Sciatic nerve (tissue), 2 donors: Measurements from ENCODE around the gene CRB2. TPM values are rescaled to one million over a fixed set of nuclear protein-coding genes. Genes with fewer than 3 reads are reported as not detected.
"Not testable (repeated sequence)": the region's sequence is repeated elsewhere in the genome, so short reads cannot be mapped to it uniquely, and the experiment has no call there.

Source experiments
- ATAC-seq: fragments of 200-7000 bp; cut with Tn5 transposase; one replicate; pipeline ENCODE4 v1.9.1; 2020; ENCODE audit warnings: mild to moderate bottlenecking, moderate library complexity
- DNase-seq: peaks from one replicate; pipeline ENCODE4 v3.0.0-alpha.2; 2020; ENCODE audit warnings: low spot score
- intact Hi-C: fragments of 100-400 bp; cut with DNase I; formaldehyde crosslinking; loops from one replicate; pipeline ENCODE4 v1.14.2; 2022
- total RNA-seq: library from RNA; stranded (reverse); fragmentation: NEBNext Ultra II Directional; extraction: Animal tissue kit (Norgen Biotek cat#: 25700); gene quantifications from one replicate; pipeline ENCODE4 v1.2.1, GENCODE V29; 2021
- donor health status: DM: no; HTN: no; CAD: no.
- donor health status: DM: no; HTN: no; CAD: no.

Gene CRB2
- total RNA-seq, 1 donor from 2014 or later, result 0.58 TPM

GRCh38 chr9:123394291-123395235 lies 38.6 kb downstream of the CRB2 start:
- intact Hi-C loops, result no loop called here
- DNase-seq (no peak), ATAC-seq (no peak)

GRCh38 chr9:123395276-123395688 lies 39.3 kb downstream of the CRB2 start:
- intact Hi-C loops, result no loop called here
- DNase-seq (no peak), ATAC-seq (no peak)

GRCh38 chr9:123395689-123396511 lies 39.9 kb downstream of the CRB2 start:
- peak; percentile 18 for ATAC-seq
- DNase-seq, result no peak
- intact Hi-C loops, result no loop called here

DNA sequence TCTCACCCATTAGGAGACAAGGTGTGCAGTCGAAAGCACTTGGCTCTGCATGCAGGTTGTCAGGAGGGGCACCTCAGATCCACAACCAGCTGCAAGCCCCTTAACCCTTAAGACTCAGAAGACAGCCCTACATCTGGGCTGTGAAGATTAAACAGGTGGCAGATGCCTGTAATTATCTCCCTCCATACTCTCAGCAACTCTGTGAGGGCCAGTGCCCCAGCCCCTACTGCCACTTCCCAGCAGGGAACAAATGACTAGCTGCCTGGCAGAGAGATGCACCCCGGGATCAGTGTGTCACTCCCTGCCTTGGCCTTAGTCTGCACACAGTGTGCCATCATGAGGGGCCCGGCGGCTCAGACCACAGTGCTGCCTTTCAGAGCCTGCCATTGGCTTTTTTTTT lies 42.0 kb downstream of the CRB2 start:
- intact Hi-C loops, result no loop called here
- ATAC-seq (no peak), DNase-seq (no peak)

- DNase-seq, intact Hi-C loops, ATAC-seq: not testable (repeated sequence)
These were observed 42.9 kb downstream of the CRB2 start for GRCh38 chr9:123398938-123399337.

DNA sequence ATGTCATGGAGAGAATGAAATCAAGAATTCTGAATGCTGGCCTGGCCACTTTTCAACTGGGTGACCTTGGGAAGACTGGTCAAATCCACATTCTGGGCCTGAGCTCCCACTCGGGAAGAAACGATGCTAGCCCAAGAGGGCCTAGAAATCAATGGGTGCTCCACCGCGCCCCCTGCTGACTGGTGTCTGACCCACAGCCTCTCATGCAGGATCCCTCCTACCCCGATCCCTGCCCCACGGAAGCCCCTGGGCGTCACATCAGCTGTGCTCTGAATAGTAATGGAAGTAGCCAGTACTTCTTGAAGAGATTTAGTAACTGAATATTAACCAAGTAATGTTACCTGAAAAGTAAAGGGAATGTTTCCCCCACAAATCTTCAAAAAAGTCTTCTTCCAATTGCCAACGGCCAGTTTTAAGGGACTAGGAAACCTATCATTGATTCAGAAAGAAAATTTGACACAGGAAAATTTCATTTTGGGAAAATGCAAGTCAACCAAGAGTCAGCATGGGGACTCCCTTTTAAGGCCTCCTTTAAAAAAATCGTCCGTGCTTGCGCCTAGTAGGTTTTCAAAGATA lies 43.9 kb downstream of the CRB2 start:
- DNase-seq (no peak), ATAC-seq (no peak)
- intact Hi-C loops, result loop anchor here (10.0 kb wide), 1 partner anchor 125 kb away; no protein-coding TSS in a partner anchor

DNA sequence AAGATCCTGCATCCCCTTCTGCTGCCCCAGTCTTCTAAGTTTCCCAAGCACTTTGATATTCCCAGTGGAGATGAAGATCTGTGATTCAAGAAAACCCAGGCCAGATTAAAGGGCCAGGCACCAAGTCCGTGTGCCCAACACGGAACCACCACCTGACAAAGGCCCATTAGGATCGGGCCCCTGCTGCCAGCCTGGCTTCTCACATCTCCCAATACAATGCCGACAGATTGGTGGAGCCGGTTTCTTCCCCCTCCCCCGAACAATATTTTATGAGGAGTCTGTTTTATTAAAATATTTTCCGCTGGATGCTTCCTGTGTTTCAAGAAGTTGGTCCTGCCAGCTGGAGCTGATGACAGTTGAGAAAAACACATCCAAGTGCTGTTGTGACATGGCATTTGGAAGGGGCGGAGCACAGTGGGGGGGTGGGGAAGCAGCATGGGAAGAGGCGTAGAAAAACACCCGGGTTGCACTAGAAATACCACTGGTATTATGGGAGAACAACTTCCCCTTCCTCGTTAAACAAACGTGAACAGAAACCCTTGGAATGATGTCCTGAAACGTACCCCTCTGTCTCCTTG lies 45.0 kb downstream of the CRB2 start:
- intact Hi-C loops, result loop anchor here (10.0 kb wide), 1 partner anchor 124 kb away; no protein-coding TSS in a partner anchor
- ATAC-seq (peak; percentile 54), DNase-seq (no peak)

DNA sequence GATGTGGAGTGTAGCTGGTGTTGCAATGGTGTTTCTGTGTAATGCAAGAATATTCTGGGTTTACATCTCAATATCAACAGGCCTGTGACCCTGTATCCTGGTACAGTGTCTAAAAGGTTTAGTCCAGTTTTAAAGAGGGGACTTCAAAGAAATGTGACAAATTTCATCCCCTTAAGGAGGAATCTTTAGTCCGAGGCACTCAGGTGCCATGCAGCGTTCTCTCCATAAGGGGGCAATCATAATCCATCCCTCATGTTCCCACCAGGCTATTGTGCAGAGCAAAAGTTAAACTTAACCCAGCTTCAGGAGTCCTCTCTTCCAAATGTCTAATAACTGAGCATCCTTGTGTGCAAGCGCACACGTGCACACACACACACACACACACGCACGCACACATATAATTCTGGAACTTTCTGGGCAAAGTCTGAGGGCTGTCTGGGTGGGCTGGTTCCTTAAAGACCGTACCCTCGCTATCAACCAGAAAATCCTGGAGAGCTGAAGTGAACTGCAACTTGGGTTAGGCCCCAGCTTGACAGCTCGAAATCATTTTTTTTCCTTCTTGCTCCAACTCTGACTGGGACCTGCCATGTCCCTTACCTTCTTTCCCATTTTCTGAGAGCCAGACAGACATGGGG lies 46.0 kb downstream of the CRB2 start:
- ATAC-seq (peak; percentile 75), DNase-seq (no peak)
- intact Hi-C loops, result loop anchor here (1.0 to 10.0 kb wide), 2 partner anchors 36 to 123 kb away; no protein-coding TSS in a partner anchor

DNA sequence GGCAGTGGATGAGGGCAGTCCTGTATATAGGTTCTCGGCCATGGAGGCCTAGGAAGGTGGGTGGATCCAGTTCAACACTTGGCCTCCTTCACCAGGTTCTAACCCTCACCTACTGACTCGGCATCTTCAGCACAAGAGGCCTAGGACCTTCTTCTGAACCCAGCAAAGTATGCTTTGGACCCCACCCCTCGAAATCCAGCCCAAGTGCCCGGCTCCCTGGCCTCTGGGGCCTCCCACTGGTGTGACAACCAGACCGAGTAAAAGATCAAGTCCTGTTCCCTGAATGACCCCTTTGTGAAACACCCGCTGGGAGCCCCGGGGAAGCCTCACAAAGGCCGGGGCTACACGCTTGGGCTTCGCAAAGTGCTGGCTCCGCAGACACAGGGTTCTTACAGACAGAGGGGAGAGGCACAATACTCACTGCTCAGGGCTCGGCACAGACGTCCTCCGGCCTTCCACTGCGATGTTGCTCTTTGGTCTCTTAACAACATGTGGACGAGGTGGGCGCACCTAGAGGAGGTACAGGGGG lies 47.0 kb downstream of the CRB2 start:
- ATAC-seq, result no peak
- intact Hi-C loops, result loop anchor here (1.0 to 10.0 kb wide), 2 partner anchors 37 to 122 kb away; no protein-coding TSS in a partner anchor

DNA sequence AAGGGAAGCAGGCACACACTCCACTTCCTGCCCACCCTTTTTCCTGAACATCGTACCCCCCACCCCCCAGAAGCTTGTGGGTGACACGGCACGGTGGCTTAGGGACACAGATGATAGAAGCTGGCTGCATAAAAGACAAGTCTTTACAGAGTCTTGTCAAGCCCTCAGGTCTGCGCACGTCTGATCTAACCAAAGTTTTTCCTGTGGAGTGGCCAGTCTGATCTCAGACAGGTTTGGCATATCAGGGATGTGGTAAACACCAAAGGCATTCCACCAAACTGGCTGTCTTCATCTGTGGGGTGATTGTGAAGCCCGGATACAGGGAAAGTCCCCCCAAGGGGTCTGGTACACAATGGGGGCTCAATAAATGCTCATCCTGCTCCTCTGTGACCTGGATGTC lies 50.0 kb downstream of the CRB2 start:
- intact Hi-C loops, result loop anchor here (10.0 kb wide), 1 partner anchor 119 kb away; no protein-coding TSS in a partner anchor
- ATAC-seq (no peak), DNase-seq (no peak)

More for the DNA sequence above, 47.0 kb downstream of the CRB2 start:
- DNase-seq, result no peak

DNA sequence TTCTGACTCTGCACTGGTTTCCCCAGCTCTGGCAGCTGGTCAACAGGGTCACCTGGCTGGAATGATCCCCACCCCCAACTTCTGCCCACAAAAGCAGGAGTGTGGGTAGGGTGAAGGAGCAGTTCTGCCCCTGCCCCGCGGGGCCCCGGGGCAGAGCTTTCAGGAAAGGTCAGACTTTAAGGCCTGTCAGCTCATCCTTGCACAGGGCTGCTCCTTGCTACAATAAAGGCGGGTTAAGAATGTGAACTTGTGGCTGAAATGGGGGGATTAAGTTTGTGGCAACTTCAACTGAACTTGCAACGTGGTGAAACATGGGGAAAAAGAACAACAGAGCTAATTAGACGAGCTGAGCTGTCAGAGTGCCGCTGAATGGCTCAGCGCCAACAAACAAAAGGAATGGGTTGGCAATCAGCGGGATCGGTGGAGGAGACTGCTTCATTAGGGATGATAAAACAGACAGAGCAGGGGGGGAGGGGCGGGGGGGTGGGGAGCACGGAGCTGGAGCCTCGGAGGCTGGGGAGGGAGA lies 50.8 kb downstream of the CRB2 start:
- DNase-seq, result no peak
- no peak for ATAC-seq
- intact Hi-C loops, result loop anchor here (10.0 kb wide), 1 partner anchor 118 kb away; no protein-coding TSS in a partner anchor

- intact Hi-C loops, result loop anchor here (10.0 kb wide), 1 partner anchor 117 kb away; no protein-coding TSS in a partner anchor
- DNase-seq (no peak), ATAC-seq (no peak)
These were observed 51.3 kb downstream of the CRB2 start for GRCh38 chr9:123407217-123407851.

DNA sequence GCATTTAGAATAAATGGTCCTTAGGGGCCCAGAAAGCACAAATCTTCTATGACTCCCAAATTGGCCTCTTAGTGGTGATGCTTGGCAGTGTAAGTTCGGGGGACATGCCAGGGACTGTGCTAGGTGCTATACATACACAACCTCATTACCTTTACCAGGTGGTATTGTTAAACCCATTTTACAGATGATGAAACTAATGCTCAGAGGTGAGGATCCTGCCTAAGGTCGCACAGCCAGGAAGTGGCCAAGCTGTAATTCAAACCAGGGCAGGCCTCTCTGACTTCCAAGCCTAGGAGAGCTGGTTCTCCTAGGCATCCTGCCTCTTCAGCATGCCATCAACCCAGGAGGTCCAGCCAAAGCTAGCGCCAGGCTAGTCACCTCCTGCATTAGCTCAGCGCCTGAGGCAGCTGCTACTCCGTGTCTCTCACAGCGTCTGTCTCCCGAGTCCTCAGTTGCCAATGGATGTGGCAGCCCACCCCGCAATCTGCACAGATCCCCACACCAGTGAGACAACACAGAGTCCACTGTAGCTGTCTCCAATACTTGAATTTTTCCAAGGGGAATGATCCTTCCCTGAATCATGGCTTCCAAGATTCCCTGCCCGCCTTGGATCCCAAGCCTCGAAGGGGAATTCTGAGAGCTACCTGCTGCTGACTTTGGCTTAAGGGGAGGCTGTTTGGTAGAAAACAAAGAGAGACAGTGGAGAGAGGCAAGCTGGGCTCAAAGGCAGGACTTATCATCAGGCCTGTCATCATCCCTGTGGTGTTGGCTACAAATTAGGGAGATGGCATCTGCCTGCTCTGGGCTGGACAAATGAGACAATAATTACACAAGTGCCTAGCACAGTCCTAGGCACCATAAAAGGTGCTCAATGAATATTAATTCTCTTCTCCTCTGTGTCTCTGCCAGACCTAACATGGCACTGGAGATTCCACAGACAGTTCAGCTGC lies 52.6 kb downstream of the CRB2 start:
- DNase-seq (no peak), ATAC-seq (no peak)
- intact Hi-C loops, result loop anchor here (10.0 kb wide), 1 partner anchor 116 kb away; no protein-coding TSS in a partner anchor

DNA sequence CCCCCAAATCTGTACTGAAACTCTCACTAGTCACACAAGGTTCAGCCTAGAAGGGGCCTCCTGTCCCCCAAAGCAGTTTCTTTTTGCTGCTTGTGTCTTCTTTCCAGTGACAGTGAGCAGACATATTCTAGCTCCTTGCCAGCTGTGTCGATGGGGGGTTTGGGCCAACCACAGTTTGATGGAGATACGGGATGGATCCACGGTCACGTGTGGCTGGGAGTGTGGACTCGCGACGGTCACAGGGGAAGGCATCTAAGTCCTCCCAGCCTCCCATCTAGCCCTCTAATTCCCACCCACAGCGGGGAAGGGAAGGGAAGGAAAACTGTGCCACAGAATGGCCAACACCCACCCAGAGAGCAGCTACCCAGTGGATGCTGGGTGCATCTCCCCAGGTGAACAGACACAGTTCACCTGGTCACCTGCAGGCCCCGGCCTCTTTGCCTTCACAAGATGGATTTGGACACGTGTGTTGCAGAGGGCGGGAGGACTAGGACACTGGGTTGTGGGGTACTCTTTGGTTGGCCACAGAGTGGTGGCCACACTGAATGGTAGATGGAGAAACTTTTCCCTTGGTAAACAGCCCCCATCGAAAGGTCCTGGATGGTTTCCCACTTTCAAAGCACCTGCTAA lies 54.4 kb downstream of the CRB2 start:
- intact Hi-C loops, result no loop called here
- no peak for DNase-seq
- ATAC-seq, result no peak

DNA sequence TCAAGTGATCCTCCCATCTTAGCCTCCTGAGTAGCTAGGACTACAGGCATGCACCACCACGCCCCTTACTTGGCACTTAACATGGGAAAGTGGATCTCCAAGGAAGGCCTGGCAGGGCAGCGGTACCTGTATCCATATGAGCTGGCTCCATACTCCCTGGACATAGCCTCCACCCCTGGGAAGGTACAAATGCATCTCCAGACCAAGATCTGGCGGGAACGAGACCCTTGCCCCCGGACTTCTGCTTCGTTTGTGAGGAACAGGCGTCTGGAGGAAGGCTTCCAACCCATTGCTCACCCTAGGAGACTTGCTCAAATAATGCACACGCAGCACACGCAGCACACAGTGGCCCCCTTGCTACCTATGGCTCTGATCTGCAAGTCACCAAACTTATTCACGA lies 55.2 kb downstream of the CRB2 start:
- no peak for ATAC-seq
- intact Hi-C loops, result no loop called here
- no peak for DNase-seq

DNA sequence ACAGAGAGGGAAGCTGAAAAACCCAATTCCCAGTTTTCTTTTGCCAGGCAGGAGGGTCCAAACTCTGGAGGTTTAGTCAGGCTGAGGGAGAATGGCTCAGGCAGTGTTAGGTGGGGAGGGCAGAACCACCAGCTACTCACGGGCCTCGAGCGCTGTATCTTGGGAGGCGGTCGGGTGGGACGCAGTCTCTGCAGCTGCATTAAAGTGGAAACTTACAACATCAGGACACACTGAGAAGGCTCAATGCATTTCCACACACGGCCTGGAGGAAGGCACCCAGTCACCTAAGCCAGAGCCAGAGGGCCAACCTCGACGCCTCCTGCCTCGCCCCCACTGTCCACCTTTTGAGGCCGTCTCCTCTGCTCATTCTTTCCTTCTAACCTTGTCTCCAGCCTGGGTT lies 55.6 kb downstream of the CRB2 start:
- ATAC-seq (no peak), DNase-seq (no peak)
- intact Hi-C loops, result no loop called here
